ENCODE measurements around the gene FAM228B.

Gene FAM228B

GRCh38 chr2:24206714-24207113 lies 83.4 kb downstream of the FAM228B start:
- no peak for DNase-seq

GRCh38 chr2:24207359-24207758 lies 84.1 kb downstream of the FAM228B start:
- no peak for DNase-seq

- DNase-seq: no peak
These were observed 85.2 kb downstream of the FAM228B start for GRCh38 chr2:24208490-24208889.

GRCh38 chr2:24209389-24210105 lies 86.3 kb downstream of the FAM228B start:
- no peak for DNase-seq

- no peak for DNase-seq
These were observed 86.8 kb downstream of the FAM228B start for GRCh38 chr2:24210106-24210455.

GRCh38 chr2:24210723-24211122 lies 87.5 kb downstream of the FAM228B start:
- DNase-seq: no peak

GRCh38 chr2:24211408-24211807 lies 88.1 kb downstream of the FAM228B start:
- DNase-seq: no peak

GRCh38 chr2:24214880-24215279 lies 91.6 kb downstream of the FAM228B start:
- no peak for DNase-seq
